HG03196 (cell line): ENCODE data around the gene PCDHGA1.
"Not testable (repeated sequence)": the region's sequence is repeated elsewhere in the genome, so short reads cannot be mapped to it uniquely, and the experiment has no call there.

Source experiments
- ATAC-seq: cut with Tn5 transposase; IDR thresholded peaks from one replicate; pipeline ENCODE4 v1.9.1; 2021; ENCODE audit not compliant: unreplicated experiment

The PCDHGA1 gene

GRCh38 chr5:141330299-141331080, at the start of gene PCDHGA1:
PCDHGA1 (plus strand) TSS chr5:141330514.
- ATAC-seq, result no peak

GRCh38 chr5:141298376-141298775, 31.9 kb upstream of the PCDHGA1 start:
- ATAC-seq, result no peak

- no peak for ATAC-seq
These were observed 26.6 kb upstream of the PCDHGA1 start, which contains the start of gene SLC25A2 for GRCh38 chr5:141303756-141304155. SLC25A2 (minus strand) TSS chr5:141304049; CDS start chr5:141303865, 184 bp downstream.

GRCh38 chr5:141306630-141307029, 23.7 kb upstream of the PCDHGA1 start:
- no peak for ATAC-seq

GRCh38 chr5:141313711-141314110, 16.6 kb upstream of the PCDHGA1 start:
- ATAC-seq, result no peak

GRCh38 chr5:141316963-141317362, 13.4 kb upstream of the PCDHGA1 start:
- not testable (repeated sequence) for ATAC-seq

- ATAC-seq, result no peak
These were observed 11.1 kb upstream of the PCDHGA1 start for GRCh38 chr5:141319202-141319601.

GRCh38 chr5:141319699-141320098, 10.6 kb upstream of the PCDHGA1 start:
- no peak for ATAC-seq

- ATAC-seq, result peak; percentile 96
These were observed 9.8 kb upstream of the PCDHGA1 start, which contains the start of gene TAF7 for GRCh38 chr5:141320225-141321169. TAF7 (minus strand) TSS chr5:141320784; CDS start chr5:141320044, 740 bp downstream.

- ATAC-seq, result no peak
These were observed 8.1 kb upstream of the PCDHGA1 start for GRCh38 chr5:141322261-141322660.

GRCh38 chr5:141326088-141326854, 4.0 kb upstream of the PCDHGA1 start:
- ATAC-seq, result no peak

- no peak for ATAC-seq
These were observed 2.1 kb upstream of the PCDHGA1 start for GRCh38 chr5:141328231-141328630.

- not testable (repeated sequence) for ATAC-seq
These were observed 2.3 kb downstream of the PCDHGA1 start for GRCh38 chr5:141332571-141332970.

- ATAC-seq, result no peak
These were observed 8.4 kb downstream of the PCDHGA1 start, which contains the start of gene PCDHGA2 for GRCh38 chr5:141338538-141339306. PCDHGA2 (plus strand) TSS chr5:141338760.

- not testable (repeated sequence) for ATAC-seq
These were observed 10.6 kb downstream of the PCDHGA1 start for GRCh38 chr5:141340781-141341354.

GRCh38 chr5:141342773-141343172, 12.5 kb downstream of the PCDHGA1 start:
- no peak for ATAC-seq

- ATAC-seq, result no peak
These were observed 13.1 kb downstream of the PCDHGA1 start, which contains the start of gene PCDHGA3 for GRCh38 chr5:141343242-141343952. PCDHGA3 (plus strand) TSS chr5:141343829; CDS start chr5:141344034, 205 bp downstream.

GRCh38 chr5:141343953-141344463, 13.7 kb downstream of the PCDHGA1 start:
- no peak for ATAC-seq

- no peak for ATAC-seq
These were observed 15.0 kb downstream of the PCDHGA1 start for GRCh38 chr5:141345327-141345726.
